H1 (cell line): ENCODE data around the gene ZNF555. TPM values are rescaled to one million over a fixed set of nuclear protein-coding genes. Genes with fewer than 3 reads are reported as not detected.

Source experiments
- CTCF ChIA-PET: fragments of 300-600 bp; sonication (Branson Sonifier 250); formaldehyde crosslinking; loops from one replicate; lab custom pipeline; 2021; ENCODE audit not compliant: partially characterized antibody; lab: Charles Lee
- POLR2A ChIA-PET: fragments of 300-600 bp; sonication (Branson Sonifier 250); formaldehyde crosslinking; loops from one replicate; lab custom pipeline; 2021; ENCODE audit warnings: inconsistent platforms; ENCODE audit not compliant: partially characterized antibody; lab: Charles Lee
- DNase-seq, 2 experiments: peaks; one replicate each; pipeline versions ENCODE4 v3.0.0 to v3.0.0-alpha.2; 2010 to 2022; ENCODE audit warnings: low spot score in 2 of 2, low read depth in 1 of 2, mixed read lengths in 1 of 2
- FAIRE-seq: peaks from 2 replicates; lab custom pipeline; 2011; peaks lifted over from hg19 to GRCh38; lab: Jason Lieb, UNC
- H2AFZ ChIP-seq: 2 replicates; pipeline ENCODE4 v1.8.1; 2012; ENCODE audit warnings: low read length, inconsistent platforms
- H2AK5ac ChIP-seq: 2 replicates; pipeline ENCODE4 v1.6.1; 2013; ENCODE audit warnings: low read depth, low read length
- H2BK120ac ChIP-seq: replicated peaks from 2 replicates; pipeline ENCODE3; 2013; ENCODE audit warnings: low read depth, low read length, inconsistent platforms
- H2BK12ac ChIP-seq: 2 replicates; pipeline ENCODE4 v1.6.1; 2013; ENCODE audit warnings: low read depth, low read length
- H2BK15ac ChIP-seq: 2 replicates; pipeline ENCODE4 v1.6.1; 2013; ENCODE audit warnings: low read length
- H2BK20ac ChIP-seq: 2 replicates; pipeline ENCODE4 v1.6.1; 2013; ENCODE audit warnings: low read length
- H2BK5ac ChIP-seq: 2 replicates; pipeline ENCODE4 v1.6.1; 2013; ENCODE audit warnings: low read depth, low read length
- H3K14ac ChIP-seq: 2 replicates; pipeline ENCODE4 v1.6.1; 2013; ENCODE audit warnings: inconsistent platforms; ENCODE audit not compliant: insufficient read length
- H3K18ac ChIP-seq: 2 replicates; pipeline ENCODE4 v1.6.1; 2013; ENCODE audit warnings: low read length; ENCODE audit errors: extremely low read depth
- H3K23ac ChIP-seq: 2 replicates; pipeline ENCODE4 v1.6.1; 2013; ENCODE audit warnings: inconsistent platforms; ENCODE audit not compliant: insufficient read length
- H3K23me2 ChIP-seq: 2 replicates; pipeline ENCODE4 v1.6.1; 2013; ENCODE audit warnings: low read depth, low read length
- H3K27ac ChIP-seq: 2 replicates; pipeline ENCODE4 v1.6.1; 2011; ENCODE audit warnings: low read depth, low read length, inconsistent platforms
- H3K27me3 ChIP-seq, 4 experiments: replicated peaks in 1 of 4; 1 replicate in 1 of 4; 2 replicates in 3 of 4; pipeline versions ENCODE4 v1.6.1 to v1.8.1; 2011 to 2013; ENCODE audit warnings: low read length in 3 of 4, mild to moderate bottlenecking in 3 of 4, inconsistent platforms in 2 of 4, mixed read lengths in 2 of 4, moderate library complexity in 1 of 4; ENCODE audit not compliant: control insufficient read depth in 3 of 4, insufficient read depth in 3 of 4; ENCODE audit errors: extremely low read depth in 1 of 4
- H3K36me3 ChIP-seq, 4 experiments: 2 replicates each; pipeline versions ENCODE4 v1.6.1 to v1.8.1; 2011 to 2013; ENCODE audit warnings: mild to moderate bottlenecking in 4 of 4, low read length in 3 of 4, moderate library complexity in 2 of 4, control low read depth in 1 of 4, inconsistent platforms in 1 of 4; ENCODE audit not compliant: insufficient read depth in 4 of 4, control insufficient read depth in 2 of 4
- H3K4ac ChIP-seq: replicated peaks from 2 replicates; pipeline ENCODE3; 2013; ENCODE audit warnings: low read length, low read depth, mixed read lengths, inconsistent platforms; ENCODE audit not compliant: insufficient read length
- H3K4me1 ChIP-seq, 4 experiments: replicated peaks in 1 of 4; 1 replicate in 1 of 4; 2 replicates in 3 of 4; pipeline versions ENCODE4 v1.6.1 to v1.8.1; 2011 to 2013; ENCODE audit warnings: low read length in 3 of 4, inconsistent platforms in 2 of 4, mixed read lengths in 1 of 4; ENCODE audit not compliant: insufficient read depth in 4 of 4, control insufficient read depth in 3 of 4
- H3K4me2 ChIP-seq, 2 experiments: 2 replicates each; pipeline versions ENCODE4 v1.6.1 to v1.8.1; 2011 to 2013; ENCODE audit warnings: low read depth in 2 of 2, low read length in 2 of 2, control low read depth in 1 of 2, inconsistent platforms in 1 of 2, mild to moderate bottlenecking in 1 of 2; ENCODE audit not compliant: insufficient read depth in 1 of 2
- H3K4me3 ChIP-seq, 4 experiments: fragments of 200-600, 300-600 bp in 1 of 4; sonication (generic), shearing (Covaris generic), sonication (Bioruptor Twin) in 1 of 4; 2 replicates each; pipeline versions ENCODE4 v1.5.1 to v1.8.1; 2011 to 2016; ENCODE audit warnings: low read length in 4 of 4, low read depth in 3 of 4, control low read depth in 2 of 4, inconsistent platforms in 2 of 4, mild to moderate bottlenecking in 2 of 4, mixed read lengths in 1 of 4, moderate library complexity in 1 of 4; ENCODE audit not compliant: insufficient read depth in 2 of 4; ENCODE audit errors: extremely low read depth in 1 of 4
- H3K56ac ChIP-seq: replicated peaks from 2 replicates; pipeline ENCODE3; 2013; ENCODE audit warnings: low read depth, mild to moderate bottlenecking, mixed read lengths, low read length, inconsistent platforms; ENCODE audit not compliant: insufficient read length
- H3K79me1 ChIP-seq: 2 replicates; pipeline ENCODE4 v1.6.1; 2013; ENCODE audit warnings: low read depth, low read length, control low read depth
- H3K79me2 ChIP-seq, 2 experiments: 2 replicates each; pipeline versions ENCODE4 v1.6.1 to v1.8.1; 2012 to 2013; ENCODE audit warnings: low read length in 2 of 2, mild to moderate bottlenecking in 2 of 2, inconsistent platforms in 1 of 2; ENCODE audit not compliant: insufficient read depth in 2 of 2, control insufficient read depth in 1 of 2
- H3K9ac ChIP-seq, 4 experiments: replicated peaks in 1 of 4; 1 replicate in 1 of 4; 2 replicates in 3 of 4; pipeline versions ENCODE4 v1.6.1 to v1.8.1; 2011 to 2013; ENCODE audit warnings: low read depth in 3 of 4, low read length in 3 of 4, control low read depth in 2 of 4, mild to moderate bottlenecking in 2 of 4, moderate library complexity in 2 of 4, inconsistent platforms in 1 of 4; ENCODE audit errors: extremely low read depth in 1 of 4
- H3K9me3 ChIP-seq, 2 experiments: 2 replicates each; pipeline versions ENCODE4 v1.6.1 to v1.8.1; 2012 to 2013; ENCODE audit warnings: mild to moderate bottlenecking in 2 of 2, moderate library complexity in 2 of 2, control low read depth in 1 of 2, inconsistent platforms in 1 of 2, low read depth in 1 of 2, low read length in 1 of 2, mixed read lengths in 1 of 2; ENCODE audit not compliant: insufficient read depth in 2 of 2
- H4K20me1 ChIP-seq, 2 experiments: replicated peaks in 1 of 2; 2 replicates each; pipeline versions ENCODE3 to v1.8.1; 2011 to 2013; ENCODE audit warnings: inconsistent platforms in 2 of 2, low read length in 2 of 2, mild to moderate bottlenecking in 1 of 2; ENCODE audit not compliant: insufficient read depth in 2 of 2, control insufficient read depth in 1 of 2
- H4K5ac ChIP-seq: 2 replicates; pipeline ENCODE4 v1.6.1; 2013; ENCODE audit warnings: low read length, low read depth, mixed read lengths, inconsistent platforms; ENCODE audit not compliant: insufficient read length
- H4K8ac ChIP-seq: 2 replicates; pipeline ENCODE4 v1.8.0; 2013; ENCODE audit warnings: mild to moderate bottlenecking, moderate library complexity, low read length, inconsistent platforms; ENCODE audit not compliant: insufficient read depth; ENCODE audit errors: extremely low read depth
- H4K91ac ChIP-seq: replicated peaks from 2 replicates; pipeline ENCODE3; 2013; ENCODE audit warnings: low read length, mixed read lengths, inconsistent platforms; ENCODE audit not compliant: insufficient read length
- BRCA1 ChIP-seq: IDR thresholded peaks from 2 replicates; pipeline ENCODE4 v1.6.1; 2012; ENCODE audit warnings: low read depth, low read length, improper control_type of control experiment
- CTBP2 ChIP-seq: IDR thresholded peaks from 2 replicates; pipeline ENCODE4 v1.7.0; 2011; ENCODE audit warnings: borderline replicate concordance, mild to moderate bottlenecking, moderate library complexity, mixed read lengths, low read length; ENCODE audit not compliant: insufficient read depth, insufficient read length
- EZH2 ChIP-seq: fragments of 200-600 bp; sonication (generic); IDR thresholded peaks from 2 replicates; pipeline ENCODE4 v1.7.1; 2012; ENCODE audit warnings: low read depth, mild to moderate bottlenecking, moderate library complexity, low read length, inconsistent platforms; ENCODE audit not compliant: severe bottlenecking
- JUN ChIP-seq: IDR thresholded peaks from 2 replicates; pipeline ENCODE4 v1.6.1; 2011; ENCODE audit warnings: low read depth, mild to moderate bottlenecking, improper control_type of control experiment, low read length
- KDM4A ChIP-seq: IDR thresholded peaks from one replicate; pipeline ENCODE4 v1.7.1; 2012; ENCODE audit warnings: low read depth, mild to moderate bottlenecking, moderate library complexity, low read length, inconsistent platforms; ENCODE audit not compliant: severe bottlenecking
- POLR2AphosphoS5 ChIP-seq: IDR thresholded peaks from 2 replicates; pipeline ENCODE4 v1.6.1; 2011; ENCODE audit warnings: low read depth, low read length
- POU5F1 ChIP-seq: IDR thresholded peaks from 2 replicates; pipeline ENCODE4 v1.6.1; 2011; ENCODE audit warnings: low read depth, mild to moderate bottlenecking, low read length, moderate library complexity
- SIN3A ChIP-seq, 2 experiments: IDR thresholded peaks in 1 of 2; conservative IDR thresholded peaks in 1 of 2; 2 replicates each; pipeline ENCODE4 v1.6.1; 2011 to 2012; ENCODE audit warnings: low read length in 2 of 2, improper control_type of control experiment in 1 of 2, low read depth in 1 of 2, mild to moderate bottlenecking in 1 of 2
- SP1 ChIP-seq: IDR thresholded peaks from 2 replicates; pipeline ENCODE4 v1.6.1; 2011; ENCODE audit warnings: low read depth, low read length
- SRF ChIP-seq: IDR thresholded peaks from 2 replicates; pipeline ENCODE4 v1.6.1; 2011; ENCODE audit warnings: mild to moderate bottlenecking, low read depth, low read length, moderate library complexity
- TEAD4 ChIP-seq: IDR thresholded peaks from 2 replicates; pipeline ENCODE4 v1.6.1; 2012; ENCODE audit warnings: low read depth, low read length, inconsistent platforms, mixed read lengths
- WGBS, 2 experiments: shearing (Covaris generic) in 1 of 2; methylation state at CpG; one replicate each; pipeline versions ENCODE4 v1.1.6 to v1.1.7; 2013 to 2015; ENCODE audit warnings: low lambda C conversion rate in 2 of 2, mixed read lengths in 2 of 2, inconsistent platforms in 1 of 2, low coverage in 1 of 2, missing lambda C conversion rate in 1 of 2; ENCODE audit not compliant: insufficient replicate concordance in 2 of 2, insufficient coverage in 1 of 2, insufficient read length in 1 of 2; ENCODE audit errors: extremely low coverage in 1 of 2, missing lambda C conversion rate in 1 of 2; 5-methylcytosine and 5-hydroxymethylcytosine counted together
- polyA plus RNA-seq, 7 experiments: library from polyadenylated mRNA; depleted of rRNA in 3 of 7; stranded (reverse) in 5 of 7; unstranded in 2 of 7; fragments of >200 nt in 5 of 7; fragments of 200-250 nt in 2 of 7; gene quantifications; 1 replicate in 5 of 7; 2 replicates in 1 of 7; 4 replicates in 1 of 7; pipeline versions ENCODE4 v1.2.1 to v1.2.3, GENCODE V29; 2011 to 2013; ENCODE audit warnings: missing spikeins in 2 of 7, mixed read lengths in 2 of 7
- total RNA-seq: library from RNA; stranded (reverse); fragmentation: NEBNext Ultra II Directional; extraction: Animal tissue kit (Norgen Biotek cat#: 25700); gene quantifications from 2 replicates; pipeline ENCODE4 v1.2.1, GENCODE V29; 2021
- TF ChIP-seq, protein P1 (sequence below): IDR thresholded peaks from 2 replicates; pipeline ENCODE4 v1.6.1; 2011; ENCODE audit warnings: low read length, improper control_type of control experiment

ZNF555 gene
- total and polyA plus RNA-seq, 2 of the 8 experiments (the other 6 are each of a cell fraction or from before 2014, with no cell fraction given) = 1.6 to 5.7 TPM

DNA sequence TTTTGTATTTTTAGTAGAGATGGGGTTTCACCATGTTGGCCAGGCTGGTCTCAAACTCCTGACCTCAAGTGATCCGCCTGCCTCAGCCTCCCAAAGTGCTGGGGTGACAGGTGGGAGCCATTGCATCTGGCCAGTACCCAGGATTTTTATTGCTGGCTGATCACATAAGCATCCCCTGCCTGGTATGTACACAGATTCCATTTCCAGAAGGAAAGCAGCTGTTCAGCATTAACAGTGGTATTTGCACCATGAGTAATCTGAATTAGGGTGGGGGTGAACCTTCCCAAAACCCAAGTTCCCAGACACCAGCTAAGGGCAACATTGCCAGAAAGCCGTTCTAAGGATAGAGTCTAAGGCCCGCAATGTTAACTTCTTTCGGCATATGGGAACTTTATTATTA is 7.3 kb downstream of the ZNF555 start:
- no peaks in the 10 kb centered on the region for H3K23me2 ChIP-seq
- no peak for TF ChIP-seq SIN3A (conservative IDR thresholded peaks at IDR 0.05 in 1 of 2, IDR thresholded peaks at IDR 0.05 in 1 of 2; ENCODE audit: low read depth in 1 of 2, low read length in 2 of 2)
- TF ChIP-seq EZH2 = no peak
- TF ChIP-seq TEAD4 = no peak
- TF ChIP-seq JUN = no peak
- no peak for TF ChIP-seq CTBP2
- TF ChIP-seq POLR2AphosphoS5 = no peak
- TF ChIP-seq SP1 = no peak
- no peak for TF ChIP-seq SRF
- TF ChIP-seq, protein P1, sequence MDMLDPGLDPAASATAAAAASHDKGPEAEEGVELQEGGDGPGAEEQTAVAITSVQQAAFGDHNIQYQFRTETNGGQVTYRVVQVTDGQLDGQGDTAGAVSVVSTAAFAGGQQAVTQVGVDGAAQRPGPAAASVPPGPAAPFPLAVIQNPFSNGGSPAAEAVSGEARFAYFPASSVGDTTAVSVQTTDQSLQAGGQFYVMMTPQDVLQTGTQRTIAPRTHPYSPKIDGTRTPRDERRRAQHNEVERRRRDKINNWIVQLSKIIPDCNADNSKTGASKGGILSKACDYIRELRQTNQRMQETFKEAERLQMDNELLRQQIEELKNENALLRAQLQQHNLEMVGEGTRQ = no peak
- TF ChIP-seq KDM4A = no peak
- TF ChIP-seq BRCA1 = no peak
- no peak for TF ChIP-seq POU5F1
- H2BK20ac ChIP-seq = no peak overlapping the region
- H3K9ac ChIP-seq = no peak overlapping the region
- no peak overlapping the region for H2BK5ac ChIP-seq
- FAIRE-seq (no peak), DNase-seq (no peak)
- H3K79me1 ChIP-seq = peaks cover 2% of the 10 kb centered on the region; the same call in 1 of the 2 replicates
- POLR2A ChIA-PET = no interaction called here
- no peaks in the 10 kb centered on the region for H3K27me3 ChIP-seq
- H4K5ac ChIP-seq = no peak overlapping the region
- CTCF ChIA-PET = interaction anchor here (1.4 kb wide), 1 partner anchor 39 kb away, joined by 3 read pairs; no protein-coding TSS in a partner anchor
- H2BK12ac ChIP-seq = no peak overlapping the region
- H3K27ac ChIP-seq = no peak overlapping the region
- no peak overlapping the region for H3K56ac ChIP-seq
- H4K8ac ChIP-seq = no peak overlapping the region
- H3K36me3 ChIP-seq = peaks cover 12 to 36% (median 28%) of the 10 kb centered on the region in 4 experiments
- no peak overlapping the region for H3K23ac ChIP-seq
- no peaks in the 10 kb centered on the region for H4K20me1 ChIP-seq
- no peak overlapping the region for H4K91ac ChIP-seq
- no peak overlapping the region for H2BK15ac ChIP-seq
- H2AK5ac ChIP-seq = no peak overlapping the region
- H2BK120ac ChIP-seq = no peak overlapping the region
- peaks cover 0 to 3% of the 10 kb centered on the region in 2 experiments; a peak in 2 of 4 replicates for H3K79me2 ChIP-seq
- H3K4me3 ChIP-seq = no peak overlapping the region
- H3K4me1 ChIP-seq = no peaks in the 10 kb centered on the region
- H3K18ac ChIP-seq = no peak overlapping the region
- H3K4me2 ChIP-seq = no peak overlapping the region
- H3K9me3 ChIP-seq = peaks cover 59 to 71% of the 10 kb centered on the region in 2 experiments
- 64% methylated on average over 4 of the region's 4 CpGs; no CpG with 5 or more reads in 1 of the 2 experiments for WGBS, 2 experiments
- H2AFZ ChIP-seq = no peak overlapping the region
- H3K4ac ChIP-seq = no peak overlapping the region
- no peak overlapping the region for H3K14ac ChIP-seq
